ENCODE results near the gene IRF6. TPM values are rescaled to one million over a fixed set of nuclear protein-coding genes. Genes with fewer than 3 reads are reported as not detected.

Gene IRF6
- total RNA-seq, 5 donors from 2014 or later (not counting 1 experiment from before 2014, with no cell fraction given) = 0.16 to 2.6 (median 1.0) TPM

DNA sequence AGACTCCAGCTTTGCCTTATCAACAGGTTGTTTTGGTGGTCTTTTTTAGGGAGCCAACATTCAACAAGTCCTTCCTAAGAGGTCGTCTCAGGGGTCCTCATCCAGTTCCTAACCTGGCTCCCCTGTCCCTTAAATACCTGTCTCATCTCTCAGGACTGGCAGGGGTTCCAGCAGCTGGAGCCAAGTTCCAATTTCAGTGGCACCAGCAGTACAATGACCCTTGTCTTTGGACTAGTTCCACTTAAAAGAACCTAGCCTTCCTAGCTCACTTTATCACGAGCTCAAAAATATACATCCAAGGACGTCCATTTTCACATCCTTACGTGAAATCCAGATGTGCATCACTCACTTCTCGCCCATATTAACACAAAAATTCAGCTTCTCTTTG lies 68.8 kb downstream of the IRF6 start:
- no peak overlapping the region for H3K27ac ChIP-seq (ENCODE audit: low read length)
- 78% methylated on average over 2 of the region's 5 CpGs for WGBS (ENCODE audit: insufficient coverage)
- H3K27me3 ChIP-seq (replicated peaks in 1 of 2; ENCODE audit: control insufficient read depth in 2 of 2, extremely low read depth in 1 of 2, insufficient read depth in 2 of 2, low read length in 1 of 2) = no peaks in the 10 kb centered on the region
- no peak overlapping the region for H3K4me3 ChIP-seq (ENCODE audit: control insufficient read depth in 1 of 2, extremely low read depth in 1 of 2, low read length in 1 of 2)
- peaks cover 5% of the 10 kb centered on the region for H3K36me3 Mint-ChIP-seq
- H3K4me1 ChIP-seq (ENCODE audit: control insufficient read depth in 1 of 2, extremely low read depth in 1 of 2, insufficient read depth in 2 of 2, low read length in 2 of 2) = peaks cover 0 to 2% of the 10 kb centered on the region in 2 experiments
- H3K9me3 ChIP-seq = no peaks in the 10 kb centered on the region
- ATAC-seq (replicated peaks in 1 of 4) (no peak), DNase-seq (no peak)
- H3K36me3 ChIP-seq (ENCODE audit: control insufficient read depth in 2 of 2, extremely low read depth in 1 of 2, insufficient read depth in 1 of 2, low read length in 1 of 2) = no peaks in the 10 kb centered on the region
- ChIA-PET CTCF (interaction anchor here in 1 of 2 donors (1.0 to 1.5 kb wide), 2 partner anchors 11 to 46 kb away, joined by 3 to 4 read pairs; no protein-coding TSS in a partner anchor), POLR2A (no interaction called here)
- peaks cover 5 to 10% (median 9%) of the 10 kb centered on the region in 3 donors for H3K4me1 Mint-ChIP-seq
- H3K27me3 Mint-ChIP-seq = no peaks in the 10 kb centered on the region
- H3K4me3 Mint-ChIP-seq = no peak overlapping the region
- no peak overlapping the region for H3K27ac Mint-ChIP-seq
- H3K9me3 Mint-ChIP-seq = no peaks in the 10 kb centered on the region

- no peak overlapping the region for H3K4me3 ChIP-seq (ENCODE audit: control insufficient read depth in 1 of 2, extremely low read depth in 1 of 2, low read length in 1 of 2)
- peaks cover 0 to under 1% of the 10 kb centered on the region in 2 experiments for H3K4me1 ChIP-seq (ENCODE audit: control insufficient read depth in 1 of 2, extremely low read depth in 1 of 2, insufficient read depth in 2 of 2, low read length in 2 of 2)
- no peak for DNase-seq
- no peak for ATAC-seq (replicated peaks in 1 of 4)
- no peaks in the 10 kb centered on the region for H3K9me3 ChIP-seq
- H3K4me1 Mint-ChIP-seq = peaks cover 0 to 6% (median 4%) of the 10 kb centered on the region in 3 donors
- no peaks in the 10 kb centered on the region for H3K36me3 ChIP-seq (ENCODE audit: control insufficient read depth in 2 of 2, extremely low read depth in 1 of 2, insufficient read depth in 1 of 2, low read length in 1 of 2)
- no peak overlapping the region for H3K27ac Mint-ChIP-seq
- H3K27me3 Mint-ChIP-seq = no peaks in the 10 kb centered on the region
- no peak overlapping the region for H3K27ac ChIP-seq (ENCODE audit: low read length)
- ChIA-PET CTCF (interaction anchor here (1.0 to 1.5 kb wide), 3 partner anchors 11 to 45 kb away, joined by 3 to 4 read pairs (median 3); no protein-coding TSS in a partner anchor), POLR2A (no interaction called here)
- peaks cover 5% of the 10 kb centered on the region for H3K36me3 Mint-ChIP-seq
- H3K4me3 Mint-ChIP-seq = no peak overlapping the region
- no peaks in the 10 kb centered on the region for H3K9me3 Mint-ChIP-seq
- whole genome bisulfite sequencing (ENCODE audit: insufficient coverage) = 48% methylated on average over 2 of the region's 3 CpGs
- H3K27me3 ChIP-seq (replicated peaks in 1 of 2; ENCODE audit: control insufficient read depth in 2 of 2, extremely low read depth in 1 of 2, insufficient read depth in 2 of 2, low read length in 1 of 2) = no peaks in the 10 kb centered on the region
These were observed 69.3 kb downstream of the IRF6 start for GRCh38 chr1:209736490-209737117.

Other genes starting within 250 kb of the IRF6 start
- not detected for gene CAMK1G, start 222.4 kb downstream of the IRF6 start, total RNA-seq
- gene LAMB3, start 153.7 kb downstream of the IRF6 start, total RNA-seq = 1 to 10 TPM in 1 of 5 donors, under 1 TPM in 4; 0.25 to 1.2 (median 0.56) TPM
- gene G0S2, start 130.7 kb downstream of the IRF6 start, total RNA-seq = under 1 TPM in 3 of 5 donors, not detected in 2; 0.32 to 0.60 (median 0.59) TPM
- 1 to 10 TPM in 1 of 5 donors, under 1 TPM in 1, not detected in 3; 0.41 to 1.1 TPM for gene HSD11B1, start 101.3 kb downstream of the IRF6 start, total RNA-seq
- 100 to 1,000 TPM; 332 to 502 (median 465) TPM for gene TRAF3IP3, start 50.1 kb downstream of the IRF6 start, total RNA-seq
- 1 to 10 TPM in 3 of 5 donors, under 1 TPM in 2; 0.58 to 1.3 (median 1.2) TPM for gene C1orf74, start 21.6 kb downstream of the IRF6 start, total RNA-seq
- gene UTP25, start 21.8 kb upstream of the IRF6 start, total RNA-seq = 10 to 100 TPM in 3 of 5 donors, 1 to 10 TPM in 2; 9.1 to 19.9 (median 14.5) TPM
- gene SYT14, start 132.1 kb upstream of the IRF6 start, total RNA-seq = not detected